ENCODE measurements around the gene CHRM1.
"Not testable (repeated sequence)": the region's sequence is repeated elsewhere in the genome, so short reads cannot be mapped to it uniquely, and the experiment has no call there.

Gene CHRM1

GRCh38 chr11:62875698-62876478 lies 45.3 kb downstream of the CHRM1 start:
- no peak for DNase-seq (ENCODE audit: low read depth)

GRCh38 chr11:62874851-62875250 lies 46.3 kb downstream of the CHRM1 start:
- no peak for DNase-seq (ENCODE audit: low read depth)

- DNase-seq (ENCODE audit: low read depth): no peak
Measured at GRCh38 chr11:62865635-62866034, 55.5 kb downstream of the CHRM1 start.

- DNase-seq (ENCODE audit: low read depth): no peak
Measured at GRCh38 chr11:62863687-62864335, 57.4 kb downstream of the CHRM1 start.

GRCh38 chr11:62861564-62862192 lies 59.5 kb downstream of the CHRM1 start:
- not testable (repeated sequence) for DNase-seq (ENCODE audit: low read depth)

GRCh38 chr11:62860835-62861563 lies 60.2 kb downstream of the CHRM1 start:
- DNase-seq (ENCODE audit: low read depth): no peak

- not testable (repeated sequence) for DNase-seq (ENCODE audit: low read depth)
Measured at GRCh38 chr11:62859281-62859703, 61.9 kb downstream of the CHRM1 start.

All from amniotic epithelial cell (primary cell).